ENCODE results near the gene BCL7C.

The BCL7C gene

DNA sequence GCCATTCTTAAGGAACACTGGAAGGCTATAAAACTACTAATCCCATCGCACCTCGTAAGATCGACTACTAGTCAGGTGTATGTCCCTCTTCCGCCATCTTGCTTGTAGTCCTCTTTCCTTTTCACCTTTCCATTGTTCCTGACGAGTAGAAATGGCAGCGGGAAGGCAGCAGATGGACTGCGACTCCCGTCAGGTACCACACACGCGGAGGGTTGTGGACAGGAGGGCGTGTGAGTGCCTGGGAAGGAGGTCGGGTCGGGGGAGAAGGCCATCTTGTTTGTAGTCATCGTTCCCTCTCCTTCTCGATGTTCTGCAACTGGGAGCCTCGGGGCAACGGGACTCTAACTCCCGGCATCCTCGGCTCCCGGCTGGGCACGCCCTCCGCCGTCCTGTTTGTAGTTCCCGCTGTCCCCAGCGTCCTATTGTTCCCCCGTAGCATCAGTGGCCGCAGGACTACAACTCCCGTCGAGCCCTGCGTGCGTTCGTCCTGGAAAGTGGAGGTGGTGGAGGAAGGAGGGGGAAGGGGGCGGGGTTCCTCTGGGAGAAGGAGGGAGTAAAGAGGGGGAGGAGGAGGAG is 29.2 kb upstream of the BCL7C start:
- DNase-seq (ENCODE audit: low read depth, low spot score): peak; percentile 90

- peak; percentile 98 for DNase-seq (ENCODE audit: low read depth, low spot score)
These were observed 28.6 kb upstream of the BCL7C start for GRCh38 chr16:30922420-30922959.

DNA sequence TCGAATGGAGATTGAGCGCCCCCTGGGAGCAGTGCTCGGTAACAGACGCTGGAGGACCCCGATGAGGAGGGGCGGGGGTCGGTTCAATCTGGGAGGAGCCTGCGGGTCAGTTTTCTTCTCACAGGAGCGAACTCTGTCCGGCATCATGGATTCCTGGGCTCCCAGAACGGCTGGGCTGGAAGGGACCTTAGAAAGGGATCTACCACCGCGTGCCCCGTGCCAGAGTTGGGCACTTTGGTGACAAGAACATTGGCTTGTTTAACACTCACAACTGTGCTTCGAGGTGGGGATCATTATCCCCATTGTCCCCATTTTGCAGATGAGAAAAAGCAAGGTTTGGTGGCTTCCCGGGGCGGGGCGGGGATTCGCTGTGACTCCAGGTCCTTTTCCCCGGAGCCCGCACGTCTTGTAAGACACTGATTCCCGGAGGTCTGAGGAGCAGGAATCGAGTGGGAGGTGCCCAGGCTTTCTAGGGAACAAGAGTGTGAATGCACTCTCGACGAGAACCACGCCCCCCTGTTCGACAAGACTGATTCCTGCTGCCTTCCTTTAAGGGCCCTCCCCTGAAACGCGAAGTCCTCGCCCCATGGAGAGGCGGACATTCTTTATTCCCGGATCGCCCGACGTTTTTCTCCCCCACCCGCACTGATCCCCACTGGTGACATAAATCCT is 28.0 kb upstream of the BCL7C start:
- peak; percentile 77 for DNase-seq (ENCODE audit: low read depth, low spot score)

GRCh38 chr16:30921459-30921747 is 27.5 kb upstream of the BCL7C start:
- no peak for DNase-seq (ENCODE audit: low read depth, low spot score)

DNA sequence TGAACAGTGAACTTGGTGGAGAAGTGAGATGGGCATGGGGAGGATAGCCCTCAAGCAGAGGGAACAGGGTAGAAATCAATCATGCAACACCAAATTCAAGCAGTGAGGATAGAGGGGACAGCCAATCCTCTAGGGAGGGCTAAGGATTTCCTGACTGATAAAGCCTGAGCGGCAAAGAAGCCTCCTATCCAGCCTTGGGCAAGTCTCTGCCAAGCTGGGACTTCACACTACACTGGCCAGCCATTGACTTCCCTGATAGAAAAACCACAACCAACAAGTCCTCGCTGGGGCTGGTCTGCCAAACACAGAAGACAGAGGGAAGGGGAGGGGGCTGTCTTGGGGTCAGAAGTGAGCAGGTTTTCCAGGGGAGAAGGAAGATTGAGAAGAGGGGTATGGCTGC is 27.0 kb upstream of the BCL7C start:
- no peak for DNase-seq (ENCODE audit: low read depth, low spot score)

GRCh38 chr16:30918614-30919013 is 24.7 kb upstream of the BCL7C start:
- no peak for DNase-seq (ENCODE audit: low read depth, low spot score)

DNA sequence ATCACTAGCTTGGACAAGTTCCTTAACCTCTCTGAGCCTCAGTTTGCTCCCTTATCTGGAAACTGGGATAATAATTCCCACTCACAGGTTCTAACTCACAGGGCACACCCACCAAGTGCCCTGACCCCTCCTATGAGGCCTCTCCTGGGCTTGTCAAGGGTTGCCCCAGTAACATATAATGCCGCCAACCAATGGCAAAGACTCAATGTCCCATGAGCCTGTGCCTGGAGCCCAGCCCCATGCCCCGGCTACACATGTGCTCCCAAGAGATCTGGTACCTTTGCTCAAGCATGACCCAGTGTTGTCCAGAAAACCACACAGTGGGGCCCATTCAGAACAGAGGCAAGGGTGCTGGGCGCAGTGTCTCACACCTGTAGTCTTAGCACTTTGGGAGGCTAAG is 21.0 kb upstream of the BCL7C start:
- DNase-seq (ENCODE audit: low read depth, low spot score): no peak

- DNase-seq (ENCODE audit: low read depth, low spot score): no peak
These were observed 19.0 kb upstream of the BCL7C start for GRCh38 chr16:30912794-30913412.

GRCh38 chr16:30910427-30911029 is 16.7 kb upstream of the BCL7C start:
- DNase-seq (ENCODE audit: low read depth, low spot score): no peak

- DNase-seq (ENCODE audit: low read depth, low spot score): no peak
These were observed 13.2 kb upstream of the BCL7C start for GRCh38 chr16:30907064-30907463.

GRCh38 chr16:30904114-30904780 is 10.4 kb upstream of the BCL7C start:
- no peak for DNase-seq (ENCODE audit: low read depth, low spot score)

GRCh38 chr16:30903596-30903995 is 9.7 kb upstream of the BCL7C start:
- no peak for DNase-seq (ENCODE audit: low read depth, low spot score)

GRCh38 chr16:30903002-30903401 is 9.1 kb upstream of the BCL7C start:
- no peak for DNase-seq (ENCODE audit: low read depth, low spot score)

- DNase-seq (ENCODE audit: low read depth, low spot score): no peak
These were observed 8.4 kb upstream of the BCL7C start for GRCh38 chr16:30902029-30902972.

DNA sequence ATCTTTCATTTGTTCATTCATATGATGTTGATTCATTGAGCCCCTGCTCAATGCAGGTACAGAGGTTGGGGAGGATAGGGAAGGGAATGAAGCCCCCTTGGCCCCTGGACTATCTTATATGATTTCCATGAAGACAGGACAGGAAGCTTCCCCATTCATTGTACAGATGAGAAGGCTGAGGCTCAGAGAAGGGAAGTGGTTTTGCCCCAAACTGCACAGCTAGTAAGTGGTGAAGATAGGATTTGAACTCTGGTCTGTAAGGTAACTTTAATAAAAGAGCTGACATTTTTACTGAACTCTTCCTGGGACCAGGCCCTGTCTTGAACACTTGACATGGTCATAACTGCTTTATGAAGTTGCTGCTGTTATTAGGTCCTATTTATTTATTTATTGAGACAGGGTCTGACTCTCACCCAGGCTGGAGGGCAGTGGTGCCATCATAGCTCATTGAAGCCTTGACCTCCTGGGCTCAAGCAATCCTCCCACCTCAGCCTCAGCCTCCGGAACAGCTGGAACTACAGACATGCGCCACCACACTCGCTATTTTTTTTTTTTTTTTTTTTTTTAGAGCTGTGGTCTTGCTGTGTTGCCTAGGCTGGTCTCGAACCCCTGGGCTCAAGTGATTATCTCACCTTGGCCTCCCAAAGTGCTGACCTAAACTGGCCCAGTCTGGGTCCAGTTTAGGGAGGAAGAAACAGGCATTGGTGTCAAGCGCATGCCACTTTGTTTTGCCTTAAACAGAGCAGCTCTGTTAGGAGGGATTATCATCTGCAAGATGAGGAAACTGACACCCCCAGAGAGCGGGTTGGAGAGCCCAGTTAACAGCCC is 7.5 kb upstream of the BCL7C start:
- no peak for DNase-seq (ENCODE audit: low read depth, low spot score)

DNA sequence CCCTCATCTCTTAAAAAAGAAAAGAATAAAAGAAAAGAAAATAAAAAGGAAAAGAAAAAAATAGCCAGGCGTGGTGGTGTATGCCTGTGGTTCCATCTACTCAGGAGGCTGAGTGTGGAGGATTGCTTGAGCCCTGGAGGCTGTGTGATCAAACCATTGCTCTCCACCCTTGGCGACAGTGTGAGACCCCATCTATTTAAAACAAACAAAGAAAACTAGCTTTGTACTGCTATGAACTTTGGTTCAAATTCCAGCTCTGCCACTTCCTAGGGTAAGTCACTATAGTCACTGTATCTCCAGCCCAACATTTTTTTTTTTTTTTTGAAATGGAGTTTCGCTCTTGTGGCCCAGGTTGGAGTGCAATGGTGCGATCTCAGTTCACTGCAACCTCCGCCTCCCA is 6.7 kb upstream of the BCL7C start:
- DNase-seq (ENCODE audit: low read depth, low spot score): no peak

- DNase-seq (ENCODE audit: low read depth, low spot score): no peak
These were observed 5.9 kb upstream of the BCL7C start for GRCh38 chr16:30899794-30900193.

GRCh38 chr16:30896889-30897733 is 3.2 kb upstream of the BCL7C start:
- DNase-seq (ENCODE audit: low read depth, low spot score): peak; percentile 55

DNA sequence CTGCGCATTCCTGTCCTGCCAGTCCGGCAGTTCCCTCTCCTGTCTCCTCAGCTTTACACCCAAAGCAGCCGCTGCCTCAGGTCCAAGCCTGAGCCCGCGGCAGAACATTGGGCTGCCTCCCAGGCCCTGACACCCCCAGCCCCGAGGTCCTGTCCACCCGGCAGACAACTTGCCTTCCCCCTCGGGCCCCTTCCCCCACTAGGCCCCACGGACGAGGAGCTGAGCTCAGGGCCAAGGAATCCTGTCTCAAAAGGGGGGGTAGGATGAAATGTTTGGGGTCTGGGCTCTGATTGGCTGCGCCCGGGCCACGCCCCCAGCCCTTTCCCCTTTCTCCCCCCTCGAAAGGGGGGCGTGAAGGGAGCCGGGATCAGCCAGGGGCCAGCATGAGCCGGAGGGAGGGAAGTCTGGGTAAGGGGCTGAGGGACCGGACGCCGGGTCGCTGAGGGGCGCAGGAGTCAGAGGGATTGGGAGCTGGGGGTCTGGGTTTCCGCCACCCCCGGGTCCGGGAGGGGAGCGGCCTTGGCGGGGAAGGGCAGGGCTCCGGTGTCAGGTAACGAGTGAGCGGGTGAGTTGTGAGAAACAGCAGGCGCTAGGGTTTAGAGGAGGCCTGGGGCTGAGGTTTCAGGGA is 2.5 kb upstream of the BCL7C start, which contains the start of gene CTF1:
CTF1 (plus strand) TSS at position 354 of the 628 bp plus-strand sequence; CDS start at position 384, 30 bp downstream.
- DNase-seq (ENCODE audit: low read depth, low spot score): no peak
